Stimulated activated CD8-positive, alpha-beta memory T cell treated with anti-CD3 and anti-CD28 coated beads, Interleukin-7, amount 100 ng/mL, for 4 hours (primary cell): ENCODE results near the gene PTDSS2.
"Not testable (repeated sequence)": the region's sequence is repeated elsewhere in the genome, so short reads cannot be mapped to it uniquely, and the experiment has no call there.

Source experiments
- DNase-seq, 2 donors: peaks; one replicate each; pipeline ENCODE4 v3.0.0-alpha.2; 2020; ENCODE audit warnings: low read depth in 2 of 2

PTDSS2 gene

DNA sequence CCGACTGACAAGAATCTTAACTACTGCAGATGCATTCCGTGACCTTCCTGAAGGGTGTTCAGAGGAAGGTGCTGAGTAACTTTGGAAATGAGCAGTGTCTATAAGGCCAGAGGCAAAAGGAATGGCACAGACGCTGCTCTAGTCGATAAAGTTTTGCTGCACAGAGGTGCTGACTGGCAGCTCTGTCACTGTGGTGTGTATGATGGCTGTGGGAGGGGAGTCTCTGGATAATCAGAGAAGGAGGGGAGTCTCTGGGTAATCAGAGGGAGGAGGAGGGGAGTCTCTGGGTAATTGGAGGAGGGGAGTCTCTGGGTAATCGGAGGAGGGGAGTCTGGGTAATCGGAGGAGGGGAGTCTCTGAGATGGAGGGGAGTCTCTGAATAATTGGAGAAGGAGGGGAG is 18.4 kb downstream of the PTDSS2 start:
- DNase-seq: no peak

DNA sequence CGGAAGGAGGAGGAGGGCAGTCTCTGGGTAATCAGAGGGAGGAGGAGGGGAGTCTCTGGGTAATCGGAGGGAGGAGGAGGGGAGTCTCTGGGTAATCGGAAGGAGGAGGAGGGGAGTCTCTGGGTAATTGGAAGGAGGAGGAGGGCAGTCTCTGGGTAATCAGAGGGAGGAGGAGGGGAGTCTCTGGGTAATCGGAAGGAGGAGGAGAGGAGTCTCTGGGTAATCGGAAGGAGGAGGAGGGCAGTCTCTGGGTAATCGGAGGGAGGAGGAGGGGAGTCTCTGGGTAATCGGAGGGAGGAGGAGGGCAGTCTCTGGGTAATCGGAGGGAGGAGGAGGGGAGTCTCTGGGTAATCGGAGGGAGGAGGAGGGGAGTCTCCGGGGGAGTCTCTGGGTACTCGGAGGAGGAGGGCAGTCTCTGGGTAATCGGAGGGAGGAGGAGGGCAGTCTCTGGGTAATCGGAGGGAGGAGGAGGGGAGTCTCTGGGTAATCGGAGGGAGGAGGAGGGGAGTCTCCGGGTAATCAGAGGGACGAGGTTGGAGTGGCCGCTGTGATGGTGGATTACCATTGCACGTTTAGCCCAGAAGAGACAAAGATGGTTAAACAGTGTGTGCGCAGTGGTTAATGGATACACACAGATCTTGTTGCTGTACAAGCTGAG is 19.1 kb downstream of the PTDSS2 start:
- DNase-seq: not testable (repeated sequence)

DNA sequence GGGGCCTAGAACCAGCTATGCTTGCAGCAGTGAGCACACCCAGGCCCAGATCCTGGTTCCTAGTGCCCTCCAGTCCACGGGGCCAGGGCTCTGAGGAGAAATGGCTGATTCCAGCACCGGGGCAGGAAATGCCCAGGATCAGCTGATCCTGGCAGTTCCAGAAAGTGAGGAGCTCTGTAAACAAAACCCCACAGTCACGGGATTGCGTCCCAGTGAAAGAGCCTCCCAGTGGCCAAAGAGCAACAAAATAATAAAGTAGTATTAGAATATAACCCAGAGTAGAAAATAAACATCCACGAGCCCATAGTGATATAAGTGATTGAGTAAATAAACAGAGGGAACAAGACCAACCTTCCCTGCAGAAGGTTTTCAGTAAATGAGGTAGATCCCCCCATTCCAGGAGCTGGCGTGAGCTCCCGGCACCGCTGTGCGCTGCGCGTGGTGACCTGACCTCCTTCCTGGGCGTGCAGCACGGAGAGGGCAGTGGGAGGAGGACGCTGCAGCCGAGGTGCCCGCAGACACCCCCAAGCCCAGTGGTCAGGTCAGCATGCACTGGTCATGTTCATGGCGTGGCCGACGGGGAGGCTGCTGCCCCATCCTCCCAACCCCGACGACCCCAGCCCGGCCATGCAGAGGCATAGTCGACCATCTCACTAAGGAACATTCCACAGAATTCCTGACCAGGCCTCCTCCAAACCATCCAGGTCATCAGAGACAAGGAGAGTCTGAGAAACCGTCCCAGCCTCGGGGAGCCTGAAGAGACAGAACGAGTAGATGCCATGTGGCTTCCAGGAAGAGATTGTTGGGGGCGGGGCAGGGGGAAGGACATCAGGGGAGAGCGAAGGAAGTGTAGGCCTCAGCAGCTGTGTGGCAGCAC is 19.8 kb downstream of the PTDSS2 start:
- DNase-seq: no peak

DNA sequence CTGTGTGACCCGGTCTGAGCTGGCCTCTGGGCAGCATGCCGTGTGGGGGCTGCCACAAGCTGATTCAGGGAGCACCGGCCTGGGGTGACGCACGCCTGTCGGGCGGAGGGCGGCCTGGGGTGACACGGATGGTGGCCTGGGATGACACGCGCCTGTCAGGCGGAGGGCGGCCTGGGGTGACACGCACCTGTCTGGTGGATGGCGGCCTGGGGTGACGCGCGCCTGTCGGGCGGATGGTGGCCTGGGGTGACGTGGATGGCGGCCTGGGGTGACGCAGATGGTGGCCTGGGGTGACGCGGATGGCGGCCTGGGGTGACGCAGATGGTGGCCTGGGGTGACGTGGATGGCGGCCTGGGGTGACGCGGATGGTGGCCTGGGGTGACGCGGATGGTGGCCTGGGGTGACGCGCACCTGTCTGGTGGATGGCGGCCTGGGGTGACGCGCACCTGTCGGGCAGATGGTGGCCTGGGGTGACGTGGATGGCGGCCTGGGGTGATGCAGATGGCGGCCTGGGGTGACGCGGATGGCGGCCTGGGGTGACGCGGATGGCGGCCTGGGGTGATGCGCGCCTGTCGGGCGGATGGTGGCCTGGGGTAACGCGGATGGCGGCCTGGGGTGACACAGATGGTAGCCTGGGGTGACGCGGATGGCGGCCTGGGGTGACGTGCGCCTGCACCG is 21.5 kb downstream of the PTDSS2 start:
- no peak for DNase-seq

DNA sequence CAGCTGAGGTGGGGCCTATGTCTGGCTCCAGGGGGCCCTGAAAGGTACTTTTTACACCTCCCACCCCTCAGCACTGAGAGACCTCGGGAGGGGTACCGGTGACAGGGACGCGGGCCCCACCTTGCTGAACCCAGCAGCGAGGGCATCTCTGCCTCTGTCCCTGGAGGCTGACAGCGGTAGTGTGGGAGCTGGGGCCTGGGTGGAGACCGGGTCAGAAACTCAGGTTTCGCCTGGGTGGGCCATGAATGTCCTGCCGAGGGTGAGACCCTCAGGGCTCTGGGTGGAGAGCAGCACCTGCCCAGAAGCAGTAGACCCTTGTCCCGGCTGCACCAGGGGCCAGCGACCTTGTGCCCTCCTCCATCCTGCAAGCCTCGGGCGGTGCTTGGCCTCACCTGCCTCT is 22.2 kb downstream of the PTDSS2 start:
- no peak for DNase-seq

DNA sequence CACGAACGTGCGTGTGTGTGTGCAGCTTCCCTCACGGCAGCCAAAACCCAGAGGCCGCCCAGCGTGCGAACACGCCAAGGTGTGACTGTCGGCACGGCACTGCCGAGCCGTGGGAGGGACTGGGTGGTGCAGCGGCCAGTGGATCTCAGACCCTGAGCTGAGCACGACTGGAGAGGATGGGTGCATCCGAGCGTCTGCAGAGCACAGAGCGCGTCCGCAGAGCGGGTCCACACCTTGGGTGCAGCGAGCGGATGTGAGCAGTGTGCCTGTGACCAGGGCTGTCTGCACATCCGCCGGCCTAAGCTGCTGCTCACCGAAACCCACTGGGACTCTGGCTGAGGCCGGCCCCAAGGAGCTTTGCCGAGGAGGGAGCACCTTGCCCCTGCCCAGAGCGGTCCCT is 22.7 kb downstream of the PTDSS2 start:
- no peak for DNase-seq

DNA sequence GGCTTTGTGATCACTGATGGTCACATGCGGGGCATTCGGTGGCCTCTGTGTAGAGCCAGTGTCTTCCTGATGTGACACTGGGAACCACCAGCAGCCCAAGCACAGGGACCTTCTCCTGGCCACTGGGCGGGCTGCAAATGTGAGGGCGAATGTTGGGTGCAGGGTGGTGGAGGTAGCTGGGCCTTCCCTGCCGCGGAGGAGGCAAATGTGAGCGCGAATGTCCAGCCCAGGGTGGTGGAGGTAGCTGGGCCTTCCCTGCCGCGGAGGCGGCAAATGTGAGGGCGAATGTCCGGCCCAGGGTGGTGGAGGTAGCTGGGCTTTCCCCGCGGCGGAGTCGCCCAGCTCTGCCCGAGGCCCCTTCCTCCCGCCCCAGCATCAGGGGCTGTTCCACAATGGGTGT is 23.3 kb downstream of the PTDSS2 start:
- DNase-seq: no peak

DNA sequence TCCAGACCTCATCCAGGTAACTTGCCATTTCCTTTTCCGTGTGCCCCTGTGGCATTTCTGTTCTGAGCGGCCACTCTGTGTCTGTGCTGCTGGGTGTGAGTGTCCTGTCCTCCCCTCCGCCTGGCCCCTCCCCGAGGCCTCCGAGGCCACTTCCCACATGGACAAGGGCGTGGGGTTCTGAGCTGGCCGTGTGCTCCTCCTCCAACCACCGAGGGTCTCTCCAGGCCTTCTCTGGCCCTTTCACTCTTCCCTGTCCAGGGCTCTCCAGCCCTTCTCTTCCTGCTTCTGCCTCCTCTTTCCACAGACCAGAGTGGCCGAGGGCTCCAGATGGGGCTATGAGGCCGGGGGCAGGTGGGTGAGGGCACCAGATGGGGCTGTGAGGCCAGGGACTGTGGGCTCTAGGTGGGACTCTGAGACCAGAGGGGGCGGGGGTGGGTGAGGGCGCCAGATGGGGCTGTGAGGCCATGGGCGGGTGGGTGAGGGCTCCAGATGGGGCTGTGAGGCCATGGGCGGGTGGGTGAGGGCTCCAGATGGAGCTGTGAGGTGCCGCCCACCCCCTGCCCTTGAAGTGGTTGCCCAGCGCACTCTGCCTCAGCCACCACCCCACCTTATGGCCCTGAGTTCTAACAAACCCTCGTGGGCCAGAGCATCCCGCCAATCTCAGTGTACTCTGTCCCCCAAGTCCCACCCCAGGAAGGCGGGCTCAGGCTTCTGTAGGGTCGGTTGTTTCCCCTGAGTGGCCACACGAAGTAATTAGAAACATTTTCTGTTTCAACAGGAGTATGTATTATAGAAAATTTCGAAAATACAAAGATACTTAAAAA is 24.1 kb downstream of the PTDSS2 start:
- DNase-seq: no peak

DNA sequence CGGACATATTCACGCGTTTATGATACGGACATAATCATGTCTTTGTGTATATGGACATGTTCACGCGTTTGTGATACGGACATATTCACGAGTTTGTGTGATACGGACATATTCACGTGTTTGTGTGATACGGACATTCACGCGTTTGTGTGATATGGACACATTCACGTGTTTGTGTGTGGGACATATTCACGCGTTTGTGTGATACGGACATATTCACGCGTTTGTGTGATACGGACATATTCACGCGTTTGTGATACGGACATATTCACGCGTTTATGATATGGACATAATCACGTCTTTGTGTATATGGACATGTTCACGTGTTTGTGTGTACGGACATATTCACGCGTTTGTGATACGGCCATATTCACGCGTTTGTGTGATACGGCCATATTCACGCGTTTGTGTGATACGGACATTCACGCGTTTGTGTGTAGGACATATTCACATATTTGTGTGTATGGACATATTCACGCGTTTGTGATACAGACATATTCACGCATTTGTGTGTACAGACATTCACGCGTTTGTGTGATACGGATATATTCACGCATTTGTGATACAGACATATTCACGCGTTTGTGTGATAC is 24.9 kb downstream of the PTDSS2 start:
- DNase-seq: no peak

DNA sequence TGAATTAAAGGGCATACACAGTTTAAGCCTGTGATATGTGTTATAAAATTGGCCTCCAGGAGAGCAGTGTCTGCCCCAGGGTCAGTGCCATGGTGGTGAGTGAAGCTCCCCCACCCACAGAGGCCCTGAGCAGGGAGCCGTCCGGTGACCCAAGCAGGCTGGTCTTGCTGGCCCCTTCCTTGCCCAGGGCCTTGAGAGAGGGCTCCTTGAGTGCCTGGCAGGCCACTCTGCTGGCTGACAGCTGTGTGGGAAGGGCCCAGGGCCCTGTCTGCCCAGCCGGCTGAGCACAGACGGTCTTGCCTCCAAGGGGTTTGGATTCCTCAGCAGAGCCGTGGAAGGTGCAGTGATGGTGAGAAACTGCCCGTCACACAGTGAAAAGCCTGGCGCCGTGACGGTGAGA is 25.9 kb downstream of the PTDSS2 start:
- no peak for DNase-seq

DNA sequence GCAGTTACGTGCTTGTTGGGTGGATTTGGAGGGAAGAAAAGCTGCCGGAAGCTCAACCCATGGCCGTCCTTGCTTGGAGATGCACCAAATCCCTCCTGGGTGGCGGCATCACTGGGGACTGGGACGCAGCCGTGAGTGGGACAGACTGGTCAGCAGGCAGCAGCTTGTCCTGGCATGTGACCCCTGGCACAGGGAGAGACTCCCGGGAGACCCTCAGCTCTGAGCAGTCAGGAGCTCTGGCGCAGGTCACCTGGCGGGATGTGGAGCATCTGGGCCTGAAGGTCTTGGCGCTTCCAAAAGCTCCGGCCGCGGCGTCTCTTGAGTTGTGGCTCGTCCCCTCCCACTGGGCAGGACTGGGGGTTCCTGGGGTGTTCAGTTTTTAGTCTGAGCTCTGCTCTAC is 26.3 kb downstream of the PTDSS2 start:
- DNase-seq: no peak

DNA sequence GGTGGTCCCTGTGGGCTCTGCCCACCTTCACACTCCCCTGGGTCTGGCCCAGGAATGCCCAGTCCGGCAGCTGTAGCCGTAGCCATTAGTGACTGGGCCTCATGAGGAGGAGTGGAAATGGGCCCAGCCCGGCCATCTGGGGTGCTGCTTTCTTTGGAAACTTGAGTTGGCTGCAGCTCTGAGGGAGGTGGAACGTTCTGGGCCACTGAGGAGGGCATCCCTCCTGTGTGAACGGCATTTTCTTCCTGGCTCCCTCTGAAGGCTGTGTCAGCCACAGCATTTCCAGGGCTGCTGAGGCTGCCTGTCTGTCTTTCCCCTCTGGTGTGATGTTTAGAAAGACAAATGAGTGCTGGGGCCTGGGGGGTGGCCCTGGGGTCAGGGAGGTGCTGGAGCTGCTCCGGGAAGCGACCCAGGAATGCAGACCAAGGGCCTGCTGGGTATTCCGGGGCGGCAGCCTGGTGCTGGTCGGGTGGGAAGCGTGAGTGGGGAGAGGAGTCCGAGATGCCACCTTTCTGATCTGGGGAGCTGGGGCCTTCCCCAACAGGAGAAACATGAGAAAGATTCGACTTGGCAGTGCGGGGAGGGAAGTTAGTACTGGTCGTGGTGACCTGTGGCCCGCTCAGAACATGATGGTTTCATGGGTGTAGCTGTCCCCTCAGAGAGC is 27.1 kb downstream of the PTDSS2 start:
- no peak for DNase-seq

DNA sequence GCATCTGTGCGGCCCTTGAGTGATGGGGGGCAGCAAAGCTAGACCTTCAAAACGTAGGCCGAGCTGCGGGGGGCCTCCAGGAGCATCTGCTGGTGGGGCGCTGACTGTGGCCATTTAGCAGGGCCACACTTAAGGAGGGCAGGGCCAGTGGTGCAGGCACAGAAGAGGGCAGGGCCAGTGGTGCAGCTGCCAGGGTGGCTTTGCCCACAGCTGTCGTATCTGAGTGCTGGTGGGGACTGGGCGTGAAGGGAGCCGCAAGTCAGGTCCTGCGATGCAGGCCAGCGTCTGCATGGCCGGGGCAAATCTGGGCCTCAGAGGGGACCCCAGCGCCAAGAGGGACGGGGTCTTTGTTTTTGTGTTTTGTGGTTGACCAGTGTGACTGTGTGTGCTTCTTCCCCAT is 29.2 kb downstream of the PTDSS2 start:
- no peak for DNase-seq

DNA sequence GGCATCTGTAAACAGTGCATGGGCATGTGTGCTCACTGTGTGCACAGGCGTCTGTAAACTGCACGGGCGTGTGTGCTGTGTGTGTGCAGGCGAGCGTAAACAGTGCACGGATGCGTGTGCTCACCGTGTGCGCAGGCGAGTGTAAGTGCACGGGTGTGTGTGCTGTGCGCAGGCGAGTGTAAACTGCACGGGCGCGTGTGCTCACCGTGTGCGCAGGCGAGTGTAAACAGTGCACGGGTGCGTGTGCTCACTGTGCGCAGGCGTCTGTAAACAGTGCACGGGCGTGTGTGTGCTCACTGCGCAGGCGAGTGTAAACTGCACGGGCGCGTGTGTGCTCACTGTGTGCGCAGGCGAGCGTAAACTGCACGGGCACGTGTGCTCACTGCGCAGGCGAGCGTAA is 34.5 kb downstream of the PTDSS2 start:
- DNase-seq: no peak

DNA sequence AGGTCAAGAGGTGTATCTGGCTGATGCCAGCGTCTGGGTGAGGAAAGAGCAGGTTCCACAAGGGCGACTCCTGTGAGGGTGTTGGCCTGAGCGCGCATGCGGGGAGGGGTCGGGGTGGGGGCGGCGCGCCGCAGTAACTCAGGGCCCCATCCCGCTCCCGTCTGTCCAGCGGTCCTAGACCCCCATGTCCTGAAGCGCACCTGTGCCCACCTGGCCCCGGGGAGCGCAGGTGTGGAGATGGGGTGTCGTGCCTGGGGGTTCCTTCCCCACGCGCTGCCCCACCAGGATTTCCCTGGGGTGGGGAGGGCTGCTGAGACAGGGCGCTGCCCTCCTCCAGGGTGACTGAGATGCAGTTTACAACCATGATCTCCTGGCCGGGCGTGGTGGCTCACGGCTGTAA is 36.1 kb downstream of the PTDSS2 start:
- DNase-seq: no peak

DNA sequence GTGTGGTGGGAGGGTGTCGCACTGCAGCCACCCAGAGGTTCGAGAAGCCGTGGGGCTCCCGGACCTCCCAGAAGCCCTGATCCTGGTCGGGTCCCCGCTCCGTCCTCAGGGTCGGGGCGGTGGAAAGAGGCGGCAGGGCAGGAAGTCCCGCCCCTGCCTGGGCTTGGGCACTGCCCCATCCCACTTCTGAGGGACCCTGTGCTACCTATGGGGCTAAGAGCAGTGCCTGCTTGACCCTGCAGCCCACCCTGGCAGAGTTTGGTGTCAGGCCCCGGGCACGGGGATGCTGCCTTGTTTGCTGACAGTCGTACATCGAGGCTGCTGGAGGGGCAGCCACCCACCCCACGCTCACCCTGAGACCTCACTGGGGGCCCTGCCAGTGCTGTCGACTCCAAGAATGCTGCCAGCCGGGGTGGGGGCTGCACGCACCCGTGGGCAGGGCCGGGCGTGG is 37.5 kb downstream of the PTDSS2 start:
- DNase-seq: no peak

DNA sequence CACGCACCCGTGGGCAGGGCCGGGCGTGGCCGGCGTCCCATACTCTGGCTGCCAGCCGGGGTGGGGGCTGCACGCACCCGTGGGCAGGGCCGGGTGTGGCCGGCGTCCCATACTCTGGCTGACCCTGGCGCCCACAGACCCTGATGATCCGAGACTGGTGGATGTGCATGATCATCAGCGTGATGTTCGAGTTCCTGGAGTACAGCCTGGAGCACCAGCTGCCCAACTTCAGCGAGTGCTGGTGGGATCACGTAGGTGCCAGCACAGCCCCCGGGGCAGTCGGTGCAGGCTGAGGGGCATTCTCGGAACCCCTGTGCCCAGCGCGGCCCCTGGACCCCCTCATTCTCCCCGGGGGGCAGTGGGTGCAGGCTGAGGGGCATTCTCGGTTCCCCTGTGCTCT is 38.0 kb downstream of the PTDSS2 start:
- DNase-seq: no peak

DNA sequence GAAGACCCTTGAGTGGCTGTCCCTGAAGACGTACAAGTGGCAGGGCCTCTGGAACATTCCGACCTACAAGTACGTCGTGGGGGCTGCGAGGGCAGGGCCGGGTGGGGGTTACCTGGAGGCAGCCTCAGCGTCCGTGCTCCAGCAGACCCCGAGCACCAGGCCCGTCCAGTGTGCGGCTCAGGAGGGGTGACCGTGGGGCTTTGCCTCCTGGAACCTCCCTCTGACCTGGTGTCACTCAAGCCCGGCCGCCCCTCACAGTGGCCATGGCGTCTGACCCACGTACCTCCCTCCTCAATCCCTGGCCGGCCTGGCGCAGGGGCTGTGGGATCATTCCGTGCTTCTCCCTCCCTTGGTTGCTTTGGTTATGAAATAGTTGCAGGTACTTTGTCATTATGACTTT is 38.5 kb downstream of the PTDSS2 start:
- DNase-seq: no peak

DNA sequence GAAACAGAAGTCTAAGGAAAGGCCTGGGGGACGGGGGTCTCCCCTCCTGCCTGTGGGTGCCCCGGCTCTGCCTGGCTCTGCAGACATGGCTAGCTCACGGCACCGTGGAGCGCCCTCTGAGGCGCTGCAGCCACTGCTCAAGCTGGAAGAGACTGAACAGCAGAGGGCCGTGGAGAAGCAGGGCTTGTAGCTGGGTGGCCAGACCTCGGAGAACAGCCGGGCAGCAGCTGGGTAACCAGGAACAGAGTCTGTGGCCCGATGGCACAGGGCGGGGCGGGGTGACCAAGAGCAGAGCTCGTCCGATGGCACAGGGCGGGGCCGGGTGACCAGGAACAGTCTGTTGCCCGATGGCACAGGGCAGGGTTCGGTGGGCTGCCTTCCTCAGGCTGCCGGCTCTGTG is 38.9 kb downstream of the PTDSS2 start:
- DNase-seq: no peak

DNA sequence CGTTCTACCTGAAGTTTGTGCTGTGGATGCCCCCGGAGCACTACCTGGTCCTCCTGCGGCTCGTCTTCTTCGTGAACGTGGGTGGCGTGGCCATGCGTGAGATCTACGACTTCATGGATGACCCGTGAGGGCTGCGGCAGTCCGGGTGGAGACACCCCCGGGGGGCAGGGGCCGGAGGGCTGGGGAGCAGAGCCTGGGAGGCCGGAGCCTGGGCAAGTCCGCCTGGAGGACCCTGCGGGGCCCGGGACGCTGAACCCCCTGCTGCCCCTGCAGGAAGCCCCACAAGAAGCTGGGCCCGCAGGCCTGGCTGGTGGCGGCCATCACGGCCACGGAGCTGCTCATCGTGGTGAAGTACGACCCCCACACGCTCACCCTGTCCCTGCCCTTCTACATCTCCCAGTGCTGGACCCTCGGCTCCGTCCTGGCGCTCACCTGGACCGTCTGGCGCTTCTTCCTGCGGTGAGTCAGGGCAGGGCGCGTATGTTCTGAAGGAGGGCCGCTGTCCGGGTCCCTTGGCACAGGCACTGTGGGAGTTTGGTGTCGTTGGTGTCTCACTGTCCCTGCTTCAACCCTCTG is 39.6 kb downstream of the PTDSS2 start:
- DNase-seq: no peak
